ENCODE measurements around the gene SHISA5.
"Not testable (repeated sequence)": the region's sequence is repeated elsewhere in the genome, so short reads cannot be mapped to it uniquely, and the experiment has no call there.

Gene SHISA5

DNA sequence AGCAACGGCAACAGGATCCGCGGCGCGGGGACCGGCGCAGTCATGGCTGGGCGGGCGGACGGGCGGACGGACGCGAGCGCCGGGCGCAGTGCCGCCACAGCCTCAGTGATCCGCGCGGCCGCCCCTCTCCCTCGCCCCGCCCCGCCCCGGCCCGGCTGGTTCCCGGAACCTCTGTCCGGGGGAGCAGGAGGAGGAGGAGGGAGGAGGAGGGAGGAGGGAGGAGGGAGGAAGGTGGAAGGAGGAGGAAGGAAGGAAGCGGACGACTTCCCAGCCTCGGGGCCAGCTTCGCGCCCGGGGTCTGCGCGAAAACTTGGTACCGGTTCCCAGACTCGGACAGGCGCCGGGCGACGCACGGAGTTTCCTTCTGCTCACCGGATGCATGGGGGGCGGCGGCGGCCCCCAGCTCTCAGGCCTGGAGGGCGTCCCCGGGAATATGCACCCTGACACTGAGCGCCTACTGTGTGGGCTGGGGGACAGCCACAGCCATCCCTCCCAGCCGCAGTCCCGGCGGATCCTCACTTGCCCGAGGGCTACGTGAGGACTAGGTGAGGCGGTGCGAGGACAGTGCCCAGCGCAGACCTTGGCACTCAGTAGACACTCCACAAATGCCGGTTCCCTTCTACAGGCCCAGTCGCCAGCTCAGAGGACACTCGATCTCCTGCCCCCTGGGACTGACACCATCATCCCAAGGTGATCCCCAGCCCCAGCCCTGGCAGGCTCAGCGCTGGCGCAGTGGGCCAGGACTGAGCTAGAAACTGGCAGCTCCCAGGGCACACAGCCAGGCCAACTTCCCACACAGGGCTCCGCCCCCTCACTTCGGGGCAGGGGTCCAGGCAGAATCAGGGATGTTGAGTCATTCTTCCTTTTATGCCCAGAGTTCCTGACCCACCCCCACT, at the start of gene SHISA5:
Gene SHISA5 (minus strand): TSS at position 124 of the 896 bp plus-strand sequence. CDS start 80 bp downstream, at position 44.
- DNase-seq (ENCODE audit: low read depth, low spot score) = no peak

DNA sequence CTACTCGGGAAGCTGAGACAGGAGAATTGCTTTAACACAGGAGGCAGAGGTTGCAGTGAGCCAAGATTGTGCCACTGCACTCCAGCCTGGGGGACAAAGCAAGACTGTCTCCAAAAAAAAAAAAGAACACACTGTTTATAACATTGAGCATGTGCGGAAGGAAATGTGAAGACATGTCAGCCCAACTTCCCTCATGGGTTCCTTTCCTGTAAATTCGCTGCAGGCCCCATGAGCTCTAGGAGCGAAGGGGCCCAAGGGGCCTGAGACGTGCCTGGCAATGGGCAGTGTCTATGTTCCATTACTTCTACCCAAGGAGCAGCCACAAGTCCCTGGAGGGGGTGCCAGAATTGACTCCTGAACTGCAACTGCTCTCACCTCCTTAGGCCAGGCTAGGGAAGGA, 49.4 kb upstream of the SHISA5 start:
- no peak for DNase-seq (ENCODE audit: low read depth, low spot score)

DNA sequence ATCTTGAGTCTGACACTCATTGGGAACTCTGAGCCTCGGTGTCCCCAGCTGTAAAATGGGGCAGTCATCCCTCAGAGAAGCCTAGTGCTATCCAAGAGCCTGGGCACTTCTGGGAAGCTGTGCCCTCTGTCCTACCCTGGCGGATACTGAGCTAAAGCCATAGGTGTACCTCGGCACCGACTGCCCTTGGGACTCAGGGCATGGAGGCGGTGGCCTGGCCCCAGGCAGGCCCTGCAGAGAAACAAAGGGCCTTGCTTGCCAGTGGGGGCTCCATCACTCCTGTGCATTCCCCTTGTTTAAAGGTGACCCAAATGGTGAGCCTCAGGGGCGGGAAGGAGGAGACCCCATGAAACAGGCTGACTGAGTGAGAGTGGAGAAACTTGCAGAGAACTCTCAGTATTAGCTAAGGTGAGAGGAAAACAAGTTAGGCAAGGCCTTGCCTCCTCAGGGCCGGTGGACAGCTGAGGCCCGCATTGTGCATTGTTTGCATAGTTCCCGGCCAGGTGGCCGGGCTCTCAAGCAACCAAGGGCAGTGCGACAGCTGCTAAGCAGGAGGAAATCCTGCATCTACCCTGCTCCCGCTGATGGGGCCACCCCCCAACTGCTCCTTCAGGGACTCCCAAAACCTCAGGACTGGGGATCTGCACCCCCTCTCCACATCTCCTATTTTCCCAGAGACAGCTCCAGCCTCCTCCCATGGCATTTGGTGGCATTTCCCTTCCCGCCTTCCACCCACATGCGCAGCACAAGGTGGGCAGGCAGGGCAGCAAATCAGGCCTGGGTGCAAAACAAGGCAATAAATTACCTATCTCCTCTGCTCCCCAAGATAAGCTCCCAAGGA, 48.4 kb upstream of the SHISA5 start:
- no peak for DNase-seq (ENCODE audit: low read depth, low spot score)

DNA sequence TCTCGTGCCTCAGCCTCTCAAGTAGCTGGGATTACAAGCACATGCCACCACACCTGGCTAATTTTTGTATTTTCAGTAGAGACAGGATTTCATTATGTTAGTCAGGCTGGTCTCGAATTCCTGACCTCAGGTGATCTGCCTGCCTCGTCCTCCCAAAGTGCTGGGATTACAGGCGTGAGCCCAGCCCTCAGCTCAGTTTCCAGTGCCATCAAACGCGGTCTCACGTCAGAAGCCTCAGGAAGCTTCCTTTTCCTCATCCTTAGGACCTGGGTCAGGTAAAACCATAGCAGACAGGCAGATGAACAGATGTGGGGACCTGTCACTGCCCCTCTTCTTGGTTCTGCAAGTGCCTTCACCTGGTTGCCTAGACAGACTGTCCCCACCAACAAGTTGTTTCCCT, 47.7 kb upstream of the SHISA5 start:
- not testable (repeated sequence) for DNase-seq (ENCODE audit: low read depth, low spot score)

GRCh38 chr3:48548729-48549705, 45.0 kb upstream of the SHISA5 start:
- DNase-seq (ENCODE audit: low read depth, low spot score) = no peak

DNA sequence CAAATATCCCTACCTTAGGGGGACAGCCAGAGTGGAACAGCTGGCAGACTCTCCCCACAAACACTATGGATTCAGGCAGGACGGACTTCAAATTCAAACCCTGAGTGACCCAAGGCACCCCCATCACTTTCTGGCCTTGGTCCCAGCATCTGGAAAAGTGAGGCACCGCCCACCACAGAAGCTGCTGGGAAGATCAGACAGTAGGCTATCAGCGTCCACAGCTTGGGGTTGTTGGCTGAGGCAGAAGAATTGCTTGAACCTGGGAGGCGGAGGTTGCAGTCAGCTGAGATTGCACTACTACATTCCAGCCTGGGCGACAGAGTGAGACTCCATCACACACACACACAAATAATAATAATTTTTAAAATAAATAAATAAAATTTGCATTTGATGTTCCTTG, 44.2 kb upstream of the SHISA5 start:
- DNase-seq (ENCODE audit: low read depth, low spot score) = no peak

- DNase-seq (ENCODE audit: low read depth, low spot score) = no peak
Measured at GRCh38 chr3:48546203-48546829, 42.3 kb upstream of the SHISA5 start.

- DNase-seq (ENCODE audit: low read depth, low spot score) = no peak
Measured at GRCh38 chr3:48544141-48544540, 40.2 kb upstream of the SHISA5 start.

- DNase-seq (ENCODE audit: low read depth, low spot score) = no peak
Measured at GRCh38 chr3:48543271-48543866, 39.4 kb upstream of the SHISA5 start.

- no peak for DNase-seq (ENCODE audit: low read depth, low spot score)
Measured at GRCh38 chr3:48538451-48538850, 34.5 kb upstream of the SHISA5 start.

GRCh38 chr3:48536785-48537184, 32.8 kb upstream of the SHISA5 start:
- no peak for DNase-seq (ENCODE audit: low read depth, low spot score)

DNA sequence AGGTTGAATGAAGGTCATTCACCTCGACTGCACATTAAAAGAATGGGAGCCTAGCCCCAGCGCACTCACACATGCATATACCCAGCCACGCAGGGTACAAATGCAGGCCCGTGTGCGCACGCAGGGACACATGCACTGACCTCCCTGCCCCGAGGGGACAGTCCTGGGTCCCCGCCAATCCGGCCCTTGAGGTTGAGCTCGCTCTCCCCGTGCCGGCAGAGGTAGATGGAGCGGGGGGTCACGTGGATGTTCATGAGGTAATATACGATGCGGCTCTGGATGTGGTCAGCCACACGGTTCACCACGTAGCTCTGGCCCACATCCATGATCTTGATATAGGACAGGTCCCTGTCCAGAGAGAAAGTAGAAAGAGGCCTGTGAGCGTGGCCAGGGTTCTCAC, 32.1 kb upstream of the SHISA5 start:
- DNase-seq (ENCODE audit: low read depth, low spot score) = no peak

GRCh38 chr3:48535578-48535977, 31.6 kb upstream of the SHISA5 start:
- no peak for DNase-seq (ENCODE audit: low read depth, low spot score)

DNA sequence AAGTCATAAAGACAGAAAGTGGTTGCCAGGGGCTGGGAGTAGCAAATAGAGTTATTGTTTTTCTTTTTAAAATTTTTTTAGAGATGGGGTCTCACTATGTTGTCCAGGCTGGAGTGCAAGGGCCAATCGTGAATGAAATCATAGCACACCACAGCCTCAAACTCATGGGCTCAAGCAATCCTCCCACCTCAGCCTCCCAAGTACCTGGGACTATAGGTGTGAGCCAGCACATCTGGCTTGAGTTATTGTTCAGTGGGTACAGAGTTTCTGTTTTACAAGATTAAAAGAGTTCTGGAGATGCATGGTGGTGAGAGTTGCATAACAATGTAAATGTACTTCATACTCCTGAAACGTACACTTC, 29.0 kb upstream of the SHISA5 start:
- DNase-seq (ENCODE audit: low read depth, low spot score) = no peak

DNA sequence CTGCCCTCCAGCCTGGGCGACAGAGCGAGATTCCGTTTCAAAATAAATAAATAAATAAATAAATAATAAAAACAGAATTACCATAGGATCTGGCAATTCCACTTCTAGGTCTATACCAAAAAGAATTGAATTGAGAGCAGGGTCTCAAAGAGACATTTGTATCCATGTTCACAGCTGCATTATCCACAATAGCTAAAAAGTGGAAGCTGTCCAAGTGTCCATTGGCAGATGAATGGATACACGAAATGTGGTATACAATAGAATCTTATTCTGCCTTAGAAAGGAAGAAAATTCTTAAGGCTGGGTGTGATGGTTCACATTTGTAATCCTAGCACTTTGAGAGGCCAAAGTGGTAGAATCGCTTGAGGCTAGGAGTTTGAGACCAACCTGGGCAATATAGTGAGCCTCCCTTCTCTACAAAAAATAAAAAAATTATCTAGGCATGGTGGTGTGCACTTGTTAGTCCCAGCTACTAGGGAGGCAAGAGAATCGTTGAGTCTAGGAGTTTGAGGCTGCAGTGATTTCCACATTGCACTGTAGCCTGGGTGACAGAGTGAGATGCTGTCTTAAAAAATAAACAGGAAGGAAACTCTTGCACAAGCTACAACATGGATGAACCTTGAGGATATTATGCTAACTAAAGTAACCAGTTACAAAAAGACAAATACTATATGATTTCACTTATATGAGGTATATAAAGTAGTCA, 28.4 kb upstream of the SHISA5 start:
- DNase-seq (ENCODE audit: low read depth, low spot score) = no peak

DNA sequence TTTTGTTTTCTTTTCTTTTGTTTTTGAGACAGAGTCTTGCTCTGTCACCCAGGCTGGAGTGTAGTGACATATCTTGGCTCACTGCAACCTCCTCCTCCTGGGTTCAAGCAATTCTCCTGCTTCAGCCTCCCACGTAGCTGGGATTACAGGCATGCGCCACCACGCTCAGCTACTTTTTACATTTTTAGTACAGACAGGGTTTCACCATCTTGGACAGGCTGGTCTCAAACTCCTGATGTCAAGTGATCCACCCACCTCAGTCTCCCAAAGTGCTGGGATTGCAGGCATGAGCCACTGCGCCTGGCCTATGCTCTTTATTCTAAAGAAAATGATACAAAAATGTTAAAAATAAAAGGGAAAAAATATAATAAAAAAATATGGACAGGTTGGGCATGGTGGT, 26.7 kb upstream of the SHISA5 start:
- not testable (repeated sequence) for DNase-seq (ENCODE audit: low read depth, low spot score)

DNA sequence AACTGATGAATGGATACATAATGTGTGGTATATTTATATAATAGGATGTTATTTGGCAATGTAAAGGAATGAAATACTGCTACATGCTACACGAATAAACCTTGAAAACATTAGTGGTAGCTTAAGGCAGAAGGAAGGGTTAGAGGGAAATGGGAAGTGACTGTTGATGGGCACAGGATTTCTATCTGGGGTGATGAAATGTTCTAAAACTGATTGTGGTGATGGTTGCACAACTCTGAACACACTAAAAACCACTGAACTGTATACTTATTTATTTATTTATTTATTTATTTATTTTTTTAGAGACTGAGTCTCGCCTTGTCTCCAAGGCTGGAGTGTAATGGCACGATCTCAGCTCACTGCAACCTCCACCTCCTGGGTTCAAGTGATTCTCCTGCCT, 24.8 kb upstream of the SHISA5 start:
- no peak for DNase-seq (ENCODE audit: low read depth, low spot score)

- no peak for DNase-seq (ENCODE audit: low read depth, low spot score)
Measured at GRCh38 chr3:48528048-48528447, 24.1 kb upstream of the SHISA5 start.

DNA sequence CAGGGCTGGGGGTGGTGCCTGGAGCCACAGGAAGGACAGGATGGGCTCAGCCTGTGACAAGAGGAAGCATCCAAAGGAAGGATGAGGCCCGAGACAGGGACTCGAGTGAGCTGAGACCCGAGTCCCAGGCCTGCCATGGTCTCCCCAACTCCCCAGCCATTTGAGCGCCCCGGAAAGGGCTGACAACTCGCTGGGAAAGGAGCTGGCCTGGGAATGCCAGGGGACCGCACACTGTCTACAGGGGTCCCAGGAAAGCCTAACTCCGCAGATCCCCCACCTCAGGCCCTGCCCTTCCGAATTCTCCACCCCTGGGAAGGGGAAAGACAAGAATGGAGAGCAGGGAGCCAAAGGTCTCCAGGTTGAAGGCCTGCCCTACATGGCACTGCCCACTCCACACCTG, 21.0 kb upstream of the SHISA5 start:
- DNase-seq (ENCODE audit: low read depth, low spot score) = no peak

DNA sequence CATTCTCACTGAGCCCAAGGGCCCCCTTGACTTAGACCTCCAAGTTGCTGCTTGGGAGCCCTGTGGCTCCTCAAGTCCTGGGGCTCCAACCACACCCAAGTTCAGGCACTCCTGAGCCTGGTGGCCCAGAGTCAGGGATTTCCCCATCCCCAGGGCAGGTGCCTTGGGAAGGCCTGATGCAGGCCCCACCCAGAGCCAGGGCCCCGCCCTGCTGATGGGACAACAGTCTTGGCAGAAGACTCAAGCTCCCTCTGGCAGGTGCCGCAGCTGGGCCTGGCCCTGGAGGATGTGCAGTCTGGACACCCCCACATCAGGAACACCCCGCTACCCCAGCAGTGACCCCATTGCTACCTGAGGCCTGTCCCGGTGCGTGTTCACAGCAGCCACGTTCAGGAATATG, 17.7 kb upstream of the SHISA5 start:
- no peak for DNase-seq (ENCODE audit: low read depth, low spot score)
